HG03378 (cell line): ENCODE measurements around the gene FBXL17.
"Not testable (repeated sequence)": the region's sequence is repeated elsewhere in the genome, so short reads cannot be mapped to it uniquely, and the experiment has no call there.

Experiments
- ATAC-seq: cut with Tn5 transposase; IDR thresholded peaks from one replicate; pipeline ENCODE4 v1.9.1; 2021; ENCODE audit warnings: mild to moderate bottlenecking, moderate library complexity; ENCODE audit not compliant: unreplicated experiment

The FBXL17 gene

GRCh38 chr5:108171759-108172158 is 210.1 kb downstream of the FBXL17 start:
- ATAC-seq = no peak

GRCh38 chr5:108168915-108169314 is 213.0 kb downstream of the FBXL17 start:
- no peak for ATAC-seq

GRCh38 chr5:108167174-108167573 is 214.7 kb downstream of the FBXL17 start:
- no peak for ATAC-seq

GRCh38 chr5:108164574-108164973 is 217.3 kb downstream of the FBXL17 start:
- ATAC-seq = no peak

GRCh38 chr5:108152854-108153253 is 229.0 kb downstream of the FBXL17 start:
- ATAC-seq = not testable (repeated sequence)

GRCh38 chr5:108149369-108149768 is 232.5 kb downstream of the FBXL17 start:
- no peak for ATAC-seq

GRCh38 chr5:108148715-108149139 is 233.2 kb downstream of the FBXL17 start:
- peak; percentile 69 for ATAC-seq

- no peak for ATAC-seq
These were observed 235.7 kb downstream of the FBXL17 start for GRCh38 chr5:108146222-108146621.

- no peak for ATAC-seq
These were observed 236.5 kb downstream of the FBXL17 start for GRCh38 chr5:108145351-108145750.

GRCh38 chr5:108144332-108144731 is 237.6 kb downstream of the FBXL17 start:
- no peak for ATAC-seq

GRCh38 chr5:108143581-108143980 is 238.3 kb downstream of the FBXL17 start:
- no peak for ATAC-seq

GRCh38 chr5:108141676-108142075 is 240.2 kb downstream of the FBXL17 start:
- ATAC-seq = peak; percentile 59

GRCh38 chr5:108136493-108136892 is 245.4 kb downstream of the FBXL17 start:
- no peak for ATAC-seq

GRCh38 chr5:108129129-108129528 is 252.8 kb downstream of the FBXL17 start:
- no peak for ATAC-seq

- no peak for ATAC-seq
These were observed 256.0 kb downstream of the FBXL17 start for GRCh38 chr5:108125771-108126511.

GRCh38 chr5:108124596-108124995 is 257.3 kb downstream of the FBXL17 start:
- ATAC-seq = no peak

- ATAC-seq = no peak
These were observed 259.2 kb downstream of the FBXL17 start for GRCh38 chr5:108122702-108123101.

GRCh38 chr5:108118813-108119514 is 262.9 kb downstream of the FBXL17 start:
- ATAC-seq = no peak

- no peak for ATAC-seq
These were observed 266.2 kb downstream of the FBXL17 start for GRCh38 chr5:108115673-108116072.

GRCh38 chr5:108113950-108114349 is 267.9 kb downstream of the FBXL17 start:
- no peak for ATAC-seq

- ATAC-seq = no peak
These were observed 270.2 kb downstream of the FBXL17 start for GRCh38 chr5:108111736-108112135.

GRCh38 chr5:108109059-108109458 is 272.8 kb downstream of the FBXL17 start:
- no peak for ATAC-seq
